ENCODE results near the gene TNFSF10.

DNA sequence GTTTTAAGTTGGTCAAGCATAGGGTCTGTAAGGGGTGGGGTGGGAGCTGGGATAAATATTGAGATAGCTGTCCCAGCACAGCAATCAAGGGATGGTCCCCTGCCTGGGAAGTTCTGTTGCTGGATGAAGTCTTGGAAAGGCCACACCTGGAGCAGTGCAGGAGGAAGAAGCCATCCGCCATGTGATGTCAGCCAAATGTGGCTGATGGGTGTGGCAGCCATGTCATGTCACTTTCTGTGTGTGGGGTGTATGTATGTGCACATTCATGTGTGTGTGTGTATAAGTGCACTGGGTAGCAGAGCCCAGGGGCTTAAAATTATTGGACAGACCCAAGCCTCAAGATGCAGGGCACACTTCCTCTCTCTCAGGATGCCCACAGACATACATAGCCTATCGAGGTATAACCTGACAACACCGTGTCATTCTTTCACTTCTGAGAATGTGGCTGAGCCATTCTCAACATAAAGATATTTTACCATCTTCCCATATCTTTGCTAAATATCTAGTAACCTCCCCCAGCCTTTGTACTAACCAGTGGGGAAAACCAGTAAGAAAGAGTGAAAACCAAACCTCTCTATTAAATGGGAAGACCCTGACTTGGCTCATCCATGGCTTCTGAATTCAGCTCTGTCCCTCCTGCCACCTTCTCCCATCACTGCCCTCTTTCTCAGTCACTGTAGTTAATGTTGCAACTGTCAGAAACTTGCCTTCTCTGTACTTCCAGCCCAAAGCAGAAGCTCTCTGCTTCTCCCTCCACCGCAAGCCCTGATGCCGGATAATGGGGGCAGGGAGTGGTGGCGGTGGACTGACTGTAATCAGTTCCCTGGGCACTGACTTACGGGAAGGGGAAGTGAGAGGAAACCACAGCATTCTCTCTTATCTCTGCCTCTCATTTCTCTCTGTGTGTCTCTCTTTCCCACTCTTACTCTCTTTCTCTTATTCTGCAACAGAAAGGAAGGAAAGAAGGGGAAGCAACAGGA is 11.2 kb downstream of the TNFSF10 start:
- no peak for TF ChIP-seq POLR2A (IDR thresholded peaks at IDR 0.05)
- TF ChIP-seq, protein P1, sequence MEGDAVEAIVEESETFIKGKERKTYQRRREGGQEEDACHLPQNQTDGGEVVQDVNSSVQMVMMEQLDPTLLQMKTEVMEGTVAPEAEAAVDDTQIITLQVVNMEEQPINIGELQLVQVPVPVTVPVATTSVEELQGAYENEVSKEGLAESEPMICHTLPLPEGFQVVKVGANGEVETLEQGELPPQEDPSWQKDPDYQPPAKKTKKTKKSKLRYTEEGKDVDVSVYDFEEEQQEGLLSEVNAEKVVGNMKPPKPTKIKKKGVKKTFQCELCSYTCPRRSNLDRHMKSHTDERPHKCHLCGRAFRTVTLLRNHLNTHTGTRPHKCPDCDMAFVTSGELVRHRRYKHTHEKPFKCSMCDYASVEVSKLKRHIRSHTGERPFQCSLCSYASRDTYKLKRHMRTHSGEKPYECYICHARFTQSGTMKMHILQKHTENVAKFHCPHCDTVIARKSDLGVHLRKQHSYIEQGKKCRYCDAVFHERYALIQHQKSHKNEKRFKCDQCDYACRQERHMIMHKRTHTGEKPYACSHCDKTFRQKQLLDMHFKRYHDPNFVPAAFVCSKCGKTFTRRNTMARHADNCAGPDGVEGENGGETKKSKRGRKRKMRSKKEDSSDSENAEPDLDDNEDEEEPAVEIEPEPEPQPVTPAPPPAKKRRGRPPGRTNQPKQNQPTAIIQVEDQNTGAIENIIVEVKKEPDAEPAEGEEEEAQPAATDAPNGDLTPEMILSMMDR (IDR thresholded peaks at IDR 0.05) = no peak
